Measurements from ENCODE around the gene DUOXA1.
"Not testable (repeated sequence)": the region's sequence is repeated elsewhere in the genome, so short reads cannot be mapped to it uniquely, and the experiment has no call there.

DUOXA1 gene

DNA sequence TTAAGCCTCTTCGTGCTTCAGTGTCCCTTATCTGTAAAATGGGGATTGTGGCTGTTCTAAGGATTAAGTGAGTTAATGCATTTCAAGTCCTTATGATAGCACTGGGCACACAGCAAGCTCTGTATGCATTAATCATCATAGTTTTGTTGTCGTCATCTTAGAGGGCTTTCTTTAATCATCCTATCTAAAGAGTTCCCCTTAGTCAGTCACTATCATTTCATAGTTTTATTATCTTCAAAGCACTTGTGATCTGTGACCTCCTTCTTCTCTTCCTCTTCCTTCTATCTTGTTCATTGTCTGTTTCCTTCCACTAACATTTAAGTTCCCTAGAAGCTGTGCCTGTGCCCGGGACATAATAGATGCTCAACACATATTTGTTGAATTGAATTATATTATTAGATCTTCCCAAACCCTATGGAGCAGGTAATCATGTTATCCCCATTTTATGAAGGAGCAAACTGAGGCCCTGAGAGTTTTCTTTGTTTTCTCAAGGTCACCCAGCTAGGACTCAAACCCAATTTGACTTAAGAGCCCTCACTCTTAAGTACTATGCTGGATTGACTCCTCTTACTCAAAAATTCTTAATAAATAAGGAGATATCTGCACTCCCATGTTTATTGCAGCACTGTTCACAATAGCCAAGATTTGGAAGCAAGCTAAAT, 39.8 kb downstream of the DUOXA1 start:
- no peak for DNase-seq (ENCODE audit: low read depth)

DNA sequence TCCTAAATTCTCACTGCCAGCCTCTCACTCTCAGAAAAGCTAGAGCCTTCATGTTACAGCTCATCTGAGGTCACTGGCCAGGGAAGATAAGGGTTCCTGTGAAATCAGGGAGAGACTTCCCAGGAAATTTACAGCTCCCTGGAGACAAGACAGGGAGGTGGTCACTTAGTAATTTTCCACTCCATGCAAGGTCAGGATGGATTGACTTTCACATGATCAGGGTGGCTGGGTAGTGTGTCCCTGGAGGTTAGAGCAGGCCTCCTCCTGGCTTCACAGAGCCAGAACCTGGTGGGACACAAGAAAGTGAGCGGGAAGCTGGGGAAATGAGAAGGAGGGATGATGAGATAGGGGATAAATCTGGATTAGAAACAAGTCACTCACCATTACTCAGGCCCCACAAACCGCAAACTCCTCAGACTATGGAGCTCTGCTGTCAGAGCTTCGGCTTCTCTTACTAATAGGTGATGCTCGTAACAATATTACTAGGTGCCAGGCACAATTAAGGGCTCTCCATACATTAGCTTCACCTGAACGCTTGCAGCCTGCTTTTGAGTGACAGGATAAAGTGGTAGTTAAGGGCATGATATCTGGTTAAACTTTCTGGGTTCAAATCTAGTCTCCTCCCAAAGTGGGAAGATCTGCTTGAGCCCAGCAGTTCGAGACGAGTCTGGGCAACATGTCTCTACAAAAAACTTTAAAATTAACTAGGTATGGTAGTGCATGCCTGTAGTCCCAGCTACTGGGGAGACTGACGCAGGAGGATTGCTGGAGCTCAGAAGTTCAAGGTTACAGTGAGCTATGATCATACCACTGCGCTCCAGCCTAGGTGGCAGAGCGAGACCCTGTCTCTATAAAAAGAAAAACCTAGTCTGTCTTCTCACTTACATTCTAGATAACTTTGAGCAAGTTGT, 40.6 kb downstream of the DUOXA1 start:
- DNase-seq (ENCODE audit: low read depth): no peak

GRCh38 chr15:45087513-45087912, 42.2 kb downstream of the DUOXA1 start:
- DNase-seq (ENCODE audit: low read depth): no peak

DNA sequence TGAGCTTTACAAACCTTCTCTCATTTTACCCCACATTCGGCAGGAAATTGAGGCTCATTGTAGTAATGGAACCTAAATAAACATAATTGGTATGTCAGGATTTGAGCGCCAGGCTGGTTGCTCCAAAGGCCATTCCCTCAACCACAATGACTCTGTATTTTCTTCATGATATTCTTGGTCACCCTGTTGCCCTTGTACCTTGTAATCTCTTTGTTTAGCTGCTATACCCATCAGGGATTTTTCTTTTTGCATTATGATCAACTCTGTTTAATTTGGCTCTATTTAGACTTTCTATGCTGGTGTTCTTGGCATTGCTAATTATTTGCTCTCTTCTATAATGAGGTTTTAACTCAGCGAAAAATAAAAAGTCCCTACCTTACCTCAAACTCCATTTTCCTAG, 45.5 kb downstream of the DUOXA1 start:
- no peak for DNase-seq (ENCODE audit: low read depth)

- DNase-seq (ENCODE audit: low read depth): no peak
Observed at GRCh38 chr15:45083223-45083622, 46.5 kb downstream of the DUOXA1 start.

DNA sequence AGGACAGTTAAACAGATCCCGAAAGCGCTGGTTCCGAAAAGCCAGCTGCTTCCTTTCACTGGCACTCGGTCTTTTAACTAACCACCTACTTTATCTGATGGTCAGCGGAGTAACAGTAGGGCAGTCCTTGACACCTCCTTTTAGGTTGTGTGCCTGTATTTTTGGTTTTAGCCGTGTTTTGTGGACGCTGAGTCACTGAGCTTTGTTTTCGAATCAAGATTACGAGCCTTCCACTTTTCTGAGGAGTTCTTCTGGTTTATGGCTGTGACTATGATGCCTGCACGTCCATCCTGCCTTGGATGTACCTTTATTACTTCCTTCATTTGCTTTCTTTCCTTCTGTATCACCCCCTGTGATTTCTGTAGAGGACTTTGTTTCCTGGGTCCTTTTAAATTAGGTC, 47.3 kb downstream of the DUOXA1 start:
- DNase-seq (ENCODE audit: low read depth): not testable (repeated sequence)

DNA sequence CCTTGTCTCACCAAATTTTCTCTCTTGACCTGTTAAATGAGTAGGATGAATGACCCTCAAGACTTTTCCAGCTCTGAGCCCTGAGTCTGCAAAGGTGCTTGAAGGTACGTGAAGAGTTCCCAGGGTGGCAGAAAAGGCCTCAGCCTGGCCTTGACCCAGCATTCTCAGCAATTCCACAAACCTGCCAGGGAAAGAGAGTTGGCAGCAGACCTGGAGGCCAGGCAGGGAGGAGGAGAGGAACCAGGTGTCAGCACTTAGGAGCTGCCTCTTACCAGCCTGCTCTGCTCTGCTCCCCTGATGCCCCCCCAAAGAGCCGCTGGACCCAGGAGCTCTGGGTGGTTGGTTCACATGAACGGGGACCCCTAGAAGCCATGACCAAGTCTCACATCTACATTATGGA, 49.1 kb downstream of the DUOXA1 start:
- DNase-seq (ENCODE audit: low read depth): not testable (repeated sequence)

- DNase-seq (ENCODE audit: low read depth): not testable (repeated sequence)
Observed at GRCh38 chr15:45079628-45080246, 49.9 kb downstream of the DUOXA1 start.

GRCh38 chr15:45079201-45079600, 50.5 kb downstream of the DUOXA1 start:
- not testable (repeated sequence) for DNase-seq (ENCODE audit: low read depth)

DNA sequence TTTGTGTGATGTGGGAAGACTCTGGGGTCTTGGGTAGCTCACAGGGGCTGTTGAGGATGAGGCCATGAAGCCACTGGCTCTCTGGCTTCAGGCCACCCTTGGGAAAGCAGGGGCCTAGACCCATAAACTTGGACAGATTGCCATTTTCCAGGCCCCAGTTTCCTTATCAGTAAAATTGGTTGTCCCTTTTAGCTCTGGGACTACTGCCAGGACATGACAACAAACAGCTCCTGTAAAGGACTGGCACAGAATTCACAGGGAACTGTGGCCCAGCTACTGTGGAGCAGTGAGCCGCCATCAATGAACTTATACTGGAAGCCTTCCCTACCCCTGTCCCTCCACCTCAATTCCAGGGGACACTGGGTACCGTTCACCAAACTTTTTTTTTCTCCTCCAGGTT, 52.3 kb downstream of the DUOXA1 start:
- DNase-seq (ENCODE audit: low read depth): not testable (repeated sequence)

DNA sequence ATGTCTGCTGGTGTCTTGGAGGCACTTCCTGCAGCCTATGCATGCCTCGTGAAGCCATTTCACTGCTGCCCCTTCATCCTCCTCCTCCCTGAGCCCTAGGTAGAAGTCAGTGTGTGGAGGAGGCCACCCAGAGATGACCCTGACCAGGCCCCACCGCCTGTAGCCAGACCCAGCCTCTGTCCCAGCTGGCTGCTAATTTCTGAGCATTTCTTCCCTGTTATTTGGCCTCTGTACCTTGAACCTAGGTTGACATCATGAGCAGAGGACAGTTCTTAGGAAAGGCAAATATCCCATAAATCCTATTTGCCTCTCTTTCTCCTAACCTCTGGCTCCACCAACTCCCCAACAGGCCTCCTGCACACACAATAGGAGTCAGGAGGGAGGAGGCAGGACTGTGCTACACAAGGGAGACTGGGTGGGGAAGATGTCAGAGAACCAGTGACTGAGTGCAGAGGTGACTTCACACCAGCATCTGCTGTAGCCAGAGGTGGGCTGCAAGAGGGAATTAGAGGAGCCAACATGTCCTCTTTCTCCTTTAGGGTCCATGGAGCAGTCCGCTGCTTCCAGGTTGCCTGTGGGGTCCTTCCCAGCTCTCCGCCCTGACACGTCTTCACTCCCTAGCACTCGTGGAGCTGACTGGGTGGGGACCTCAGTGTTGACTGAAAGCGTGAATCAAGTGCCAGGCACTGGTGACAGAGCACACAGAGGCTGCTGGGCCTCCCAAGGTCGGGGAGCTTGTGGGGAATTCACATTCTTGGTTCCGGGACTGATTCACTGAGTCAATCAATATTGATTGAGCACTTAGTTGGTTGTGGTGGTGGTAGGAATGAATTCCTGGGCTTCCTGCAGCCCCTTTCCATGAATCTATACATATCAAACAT, 54.0 kb downstream of the DUOXA1 start:
- DNase-seq (ENCODE audit: low read depth): not testable (repeated sequence)

- DNase-seq (ENCODE audit: low read depth): not testable (repeated sequence)
Observed at GRCh38 chr15:45073602-45074001, 56.1 kb downstream of the DUOXA1 start.

DNA sequence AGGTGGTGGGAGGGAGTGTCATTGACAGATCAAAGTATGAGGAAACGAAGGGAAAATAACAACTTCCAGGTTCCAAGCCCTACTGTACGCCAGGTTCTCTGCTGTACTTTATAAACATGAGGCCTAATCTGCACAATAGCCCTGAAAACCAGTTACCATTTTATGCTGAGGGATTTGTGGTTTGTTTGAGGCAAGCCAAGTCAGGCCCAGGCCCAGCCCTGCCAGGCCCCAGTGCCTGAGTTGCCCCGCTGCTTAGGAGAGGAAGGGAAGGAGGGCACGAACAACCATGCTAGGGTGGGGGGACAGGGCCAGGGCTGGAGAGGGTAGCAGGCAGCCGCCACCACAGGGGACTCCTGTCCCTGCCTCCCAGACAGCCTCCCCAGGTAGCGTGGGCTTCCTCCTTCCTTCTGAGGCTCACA, 59.7 kb downstream of the DUOXA1 start:
- not testable (repeated sequence) for DNase-seq (ENCODE audit: low read depth)

Data from fibroblast of gingiva (primary cell).